Stimulated activated naive CD8-positive, alpha-beta T cell treated with anti-CD3 and anti-CD28 coated beads, Interleukin-15, Interleukin-2, amounts not matched to agents 100 ng/mL and 50 ng/mL, for 24 hours (primary cell): ENCODE measurements around the gene CFAP206.
A peak's percentile ranks its signal among the peaks of the same experiment; 100 is the strongest.

Experiments
- H3K27ac Mint-ChIP-seq: one replicate; pipeline ENCODE4 v1.8.0; 2021; ENCODE audit warnings: mild to moderate bottlenecking, mixed read lengths
- H3K27me3 Mint-ChIP-seq: one replicate; pipeline ENCODE4 v1.8.0; 2021; ENCODE audit warnings: mixed read lengths
- H3K36me3 Mint-ChIP-seq: one replicate; pipeline ENCODE4 v1.8.0; 2021; ENCODE audit warnings: low read depth, mixed read lengths
- H3K4me1 Mint-ChIP-seq: one replicate; pipeline ENCODE4 v1.8.0; 2021; ENCODE audit warnings: low read depth, mixed read lengths
- H3K4me3 Mint-ChIP-seq: one replicate; pipeline ENCODE4 v1.8.0; 2021; ENCODE audit warnings: mild to moderate bottlenecking, mixed read lengths
- H3K9me3 Mint-ChIP-seq: one replicate; pipeline ENCODE4 v1.8.0; 2021; ENCODE audit warnings: mixed read lengths

CFAP206 gene, protein sequence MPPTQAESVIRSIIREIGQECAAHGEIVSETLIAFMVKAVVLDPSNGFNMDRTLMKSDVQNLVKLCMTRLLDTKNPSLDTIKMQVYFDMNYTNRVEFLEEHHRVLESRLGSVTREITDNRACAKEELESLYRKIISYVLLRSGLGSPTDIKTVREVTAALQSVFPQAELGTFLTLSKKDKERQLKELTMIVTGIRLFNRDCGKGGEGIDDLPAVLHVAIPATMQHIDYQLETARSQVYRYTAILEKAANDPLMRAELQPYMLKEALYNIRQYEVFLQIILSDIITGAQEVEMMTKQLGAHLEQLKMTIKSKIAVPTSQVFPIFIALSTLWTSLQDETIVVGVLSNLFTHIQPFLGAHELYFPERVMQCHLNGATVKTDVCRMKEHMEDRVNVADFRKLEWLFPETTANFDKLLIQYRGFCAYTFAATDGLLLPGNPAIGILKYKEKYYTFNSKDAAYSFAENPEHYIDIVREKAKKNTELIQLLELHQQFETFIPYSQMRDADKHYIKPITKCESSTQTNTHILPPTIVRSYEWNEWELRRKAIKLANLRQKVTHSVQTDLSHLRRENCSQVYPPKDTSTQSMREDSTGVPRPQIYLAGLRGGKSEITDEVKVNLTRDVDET

DNA sequence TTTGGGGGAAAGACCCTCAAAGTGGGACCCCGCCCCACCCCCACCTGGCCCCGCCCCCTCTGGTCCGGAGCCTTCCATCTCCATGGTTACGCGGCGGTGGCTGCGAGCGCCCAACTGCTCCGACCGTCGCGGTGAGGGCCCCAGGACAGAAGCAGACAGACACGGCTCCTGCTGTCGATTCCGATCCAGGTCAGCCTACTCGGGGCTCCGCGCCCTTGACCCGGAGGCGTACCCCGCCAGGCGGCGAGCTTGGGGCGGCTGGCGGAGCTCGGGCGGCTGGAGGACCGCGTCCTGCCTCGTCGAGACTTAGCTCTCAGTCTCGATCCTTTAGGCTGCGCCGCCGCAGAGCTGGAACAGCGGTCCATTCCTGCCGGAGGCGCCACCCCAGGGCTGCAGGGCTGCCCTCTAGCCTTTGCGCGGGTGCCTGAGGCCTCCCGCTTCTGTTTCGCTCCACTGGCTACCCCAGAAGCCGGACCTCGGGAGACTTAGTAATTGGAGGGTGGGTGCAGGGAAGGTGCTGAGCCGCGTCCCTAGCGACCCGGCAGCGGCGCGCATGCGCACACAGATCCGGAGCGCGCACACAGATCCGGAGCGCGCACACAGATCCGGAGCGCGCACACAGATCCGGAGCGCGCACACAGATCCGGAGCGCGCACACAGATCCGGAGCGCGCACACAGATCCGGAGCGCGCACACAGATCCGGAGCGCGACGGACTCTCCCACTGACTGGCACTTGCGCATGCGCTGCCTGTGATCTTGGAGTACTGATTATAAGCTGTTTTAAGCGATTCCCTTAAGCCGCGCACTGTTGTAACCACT lies at the start of gene CFAP206:
Gene CFAP206, plus strand, starts transcription at position 72 of the 820 bp plus-strand sequence. CDS start 1,868 bp downstream, outside the sequence.
- peak within 1 kb of the TSS; percentile 79 for H3K4me3 Mint-ChIP-seq
- no peaks in the 10 kb centered on the region for H3K36me3 Mint-ChIP-seq
- H3K27me3 Mint-ChIP-seq: peaks cover 35% of the 10 kb centered on the region
- no peaks in the 10 kb centered on the region for H3K9me3 Mint-ChIP-seq
- H3K4me1 Mint-ChIP-seq: peaks cover 11% of the 10 kb centered on the region
- H3K27ac Mint-ChIP-seq: peak within 1 kb of the TSS; percentile 61

DNA sequence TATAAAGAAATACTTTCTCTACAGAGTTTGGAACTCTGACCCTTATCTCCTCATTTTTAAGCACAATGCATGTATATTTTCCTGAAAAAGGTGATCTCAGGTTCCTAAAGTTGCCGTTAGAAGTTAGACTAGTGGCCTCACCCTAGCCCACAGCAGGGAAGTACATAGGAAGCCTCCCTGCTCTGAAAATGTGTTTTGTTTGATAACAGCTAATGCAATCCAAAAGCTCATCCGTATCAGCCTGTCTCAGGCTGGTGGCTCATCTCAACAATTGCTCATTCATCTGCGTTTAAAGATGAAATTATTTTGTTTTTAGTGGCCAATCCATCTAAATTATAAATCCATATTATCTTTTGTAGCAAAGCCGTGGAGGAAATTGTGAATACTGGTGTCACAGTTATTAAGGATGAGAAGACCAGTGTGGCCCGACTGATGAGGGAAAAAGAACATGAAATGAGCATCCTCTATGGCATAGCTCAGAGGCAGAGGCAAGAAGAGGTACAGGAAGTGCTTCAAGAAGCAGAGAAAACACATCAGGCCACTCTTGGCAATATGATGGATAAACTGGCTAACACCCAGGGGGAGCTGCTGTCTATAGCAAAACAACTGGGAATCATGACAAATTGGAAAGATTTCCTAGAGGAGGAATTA lies 43.0 kb upstream of the CFAP206 start:
- Mint-ChIP-seq H3K36me3 (peaks cover 19% of the 10 kb centered on the region), H3K27me3 (no peaks in the 10 kb centered on the region), H3K4me3 (no peak overlapping the region), H3K4me1 (no peaks in the 10 kb centered on the region), H3K27ac (no peak overlapping the region), H3K9me3 (peaks cover 5% of the 10 kb centered on the region)

DNA sequence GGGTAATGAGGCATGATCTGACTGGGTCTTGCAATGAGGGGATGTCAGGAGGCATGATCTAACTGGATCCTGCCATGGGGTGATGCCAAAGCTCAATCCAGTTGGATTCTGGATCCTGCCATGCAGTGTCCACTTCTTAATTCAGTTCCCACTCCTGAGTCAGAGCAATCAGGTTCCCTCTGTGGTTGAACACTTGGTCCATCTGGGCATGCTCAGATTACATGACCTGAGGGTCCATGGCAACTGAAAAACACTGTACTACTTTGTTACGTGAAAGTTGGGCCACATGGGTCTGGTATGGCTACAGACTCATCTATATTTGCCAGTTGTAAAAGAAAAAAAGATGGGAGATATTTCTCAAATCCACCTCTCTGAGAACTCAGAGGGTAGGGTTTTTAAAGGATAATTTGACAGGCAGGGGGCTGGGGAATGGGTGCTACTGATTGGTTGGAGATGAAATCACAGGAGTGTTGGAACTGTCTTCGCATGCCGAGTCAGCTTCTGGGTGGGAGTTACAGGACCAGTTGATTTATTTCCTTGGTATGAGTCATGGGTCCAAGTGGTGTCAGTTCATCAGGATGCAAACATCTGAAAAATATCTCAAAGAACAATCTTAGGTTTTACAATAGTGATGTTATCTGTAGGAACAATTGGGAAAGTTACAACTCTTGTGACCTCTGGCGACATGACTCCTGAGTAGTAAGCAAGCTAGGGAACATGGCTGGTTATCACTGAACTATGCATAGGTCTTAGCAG lies 41.5 kb upstream of the CFAP206 start:
- peaks cover 9% of the 10 kb centered on the region for H3K9me3 Mint-ChIP-seq
- H3K4me1 Mint-ChIP-seq: no peaks in the 10 kb centered on the region
- no peak overlapping the region for H3K27ac Mint-ChIP-seq
- H3K36me3 Mint-ChIP-seq: peaks cover 13% of the 10 kb centered on the region
- no peaks in the 10 kb centered on the region for H3K27me3 Mint-ChIP-seq
- no peak overlapping the region for H3K4me3 Mint-ChIP-seq

DNA sequence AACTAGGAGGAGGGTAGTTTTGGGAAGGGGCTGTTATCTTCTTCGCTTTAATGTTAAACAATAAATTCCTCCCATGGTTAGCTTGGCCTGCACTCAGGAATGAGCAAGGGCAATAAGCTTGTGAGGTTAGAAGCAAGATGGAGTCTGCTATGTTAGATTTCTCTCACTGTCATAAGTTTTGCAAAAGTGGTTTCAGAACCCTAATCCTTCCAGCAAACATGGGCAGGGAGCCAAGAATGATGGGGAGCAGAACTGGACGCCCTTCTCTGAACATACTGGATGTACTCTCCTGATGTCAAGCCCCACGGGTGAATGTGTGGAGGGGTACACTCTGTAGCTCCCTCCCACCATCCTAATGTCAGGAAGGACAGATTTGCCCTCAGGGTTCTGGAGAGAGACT lies 40.9 kb upstream of the CFAP206 start:
- H3K27me3 Mint-ChIP-seq: no peaks in the 10 kb centered on the region
- peaks cover 9% of the 10 kb centered on the region for H3K9me3 Mint-ChIP-seq
- H3K27ac Mint-ChIP-seq: no peak overlapping the region
- peaks cover 13% of the 10 kb centered on the region for H3K36me3 Mint-ChIP-seq
- no peaks in the 10 kb centered on the region for H3K4me1 Mint-ChIP-seq
- no peak overlapping the region for H3K4me3 Mint-ChIP-seq

DNA sequence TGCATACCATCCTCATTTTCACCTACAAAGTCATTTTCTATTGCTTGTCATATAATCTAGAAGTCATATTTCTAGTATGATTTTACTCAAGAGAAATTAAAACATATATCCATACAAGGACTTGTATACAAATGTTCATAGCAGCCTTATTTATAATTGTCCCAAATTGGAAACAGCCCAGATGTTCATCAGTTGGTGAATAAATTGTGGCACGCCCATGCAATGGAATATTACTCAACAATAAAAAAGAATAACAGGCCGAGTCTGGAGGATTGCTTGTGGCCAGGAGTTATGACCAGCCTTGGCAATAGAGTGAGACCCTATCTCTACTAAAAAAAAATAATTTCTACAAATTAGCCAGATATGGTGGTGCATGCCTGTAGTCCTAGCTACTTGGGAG lies 34.4 kb upstream of the CFAP206 start:
- Mint-ChIP-seq H3K4me3 (no peak overlapping the region), H3K4me1 (no peaks in the 10 kb centered on the region), H3K27ac (no peak overlapping the region), H3K36me3 (peaks cover 4% of the 10 kb centered on the region), H3K9me3 (peaks cover 6% of the 10 kb centered on the region), H3K27me3 (no peaks in the 10 kb centered on the region)

DNA sequence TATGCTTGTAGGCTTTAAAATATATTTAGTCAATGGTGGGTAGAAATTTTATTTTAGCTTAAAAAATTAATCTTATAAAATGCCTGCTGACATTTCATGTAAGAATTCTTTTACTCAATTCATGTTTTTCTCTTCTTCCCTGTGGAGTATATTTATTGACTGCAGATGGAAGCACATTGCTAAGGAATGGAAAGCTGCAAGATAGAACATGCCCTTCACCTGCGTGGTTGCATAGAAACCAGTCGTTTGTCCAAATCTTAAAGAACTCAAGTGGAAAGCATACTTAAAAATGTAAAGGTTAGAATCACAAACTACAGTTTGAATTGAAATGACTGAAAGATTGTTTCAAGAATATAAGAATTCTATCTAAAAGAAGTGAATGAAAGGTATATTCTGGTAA lies 32.5 kb upstream of the CFAP206 start:
- Mint-ChIP-seq H3K27me3 (no peaks in the 10 kb centered on the region), H3K27ac (no peak overlapping the region), H3K4me3 (no peak overlapping the region), H3K4me1 (no peaks in the 10 kb centered on the region), H3K36me3 (no peaks in the 10 kb centered on the region), H3K9me3 (no peaks in the 10 kb centered on the region)

DNA sequence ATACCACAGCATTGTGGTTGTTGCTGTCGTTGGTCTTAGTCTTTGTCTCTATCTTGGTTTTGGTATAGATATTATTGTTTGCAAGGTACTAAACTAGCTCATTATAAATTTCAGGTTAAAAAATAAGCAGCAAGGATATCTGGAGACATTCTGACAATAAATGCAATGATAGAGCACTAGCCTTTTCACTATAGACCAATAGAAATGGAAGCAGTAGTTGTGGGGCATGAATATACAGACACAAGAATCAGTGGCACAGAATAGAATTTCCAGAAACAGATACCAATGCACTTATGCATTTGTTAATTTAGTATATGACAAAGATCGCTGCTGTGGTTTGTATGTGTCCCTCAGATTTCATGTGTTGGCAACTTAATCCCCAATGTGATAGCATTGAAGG lies 31.1 kb upstream of the CFAP206 start:
- H3K27me3 Mint-ChIP-seq: no peaks in the 10 kb centered on the region
- H3K36me3 Mint-ChIP-seq: no peaks in the 10 kb centered on the region
- H3K4me3 Mint-ChIP-seq: no peak overlapping the region
- no peaks in the 10 kb centered on the region for H3K9me3 Mint-ChIP-seq
- no peak overlapping the region for H3K27ac Mint-ChIP-seq
- no peaks in the 10 kb centered on the region for H3K4me1 Mint-ChIP-seq

DNA sequence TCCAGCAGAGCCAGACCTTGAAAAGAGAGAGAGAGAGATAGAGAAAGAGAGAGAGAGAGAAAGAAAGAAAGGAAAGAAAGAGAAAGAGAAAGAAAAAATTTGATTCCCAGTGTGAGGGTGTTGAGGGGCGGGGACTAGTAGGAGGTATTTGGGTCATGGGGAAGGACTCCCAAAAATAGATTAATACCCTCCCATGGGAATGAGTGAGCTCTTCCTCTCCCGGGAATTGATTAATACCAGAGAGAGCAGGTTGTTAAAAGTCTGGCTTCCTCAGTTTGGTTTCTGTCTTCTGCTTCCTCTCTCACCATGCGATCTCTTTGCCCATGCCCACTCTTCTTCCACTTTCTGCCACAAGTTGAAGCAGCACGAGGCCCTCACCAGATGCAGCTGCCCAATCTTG lies 28.8 kb upstream of the CFAP206 start:
- H3K4me3 Mint-ChIP-seq: no peak overlapping the region
- H3K4me1 Mint-ChIP-seq: no peaks in the 10 kb centered on the region
- H3K9me3 Mint-ChIP-seq: no peaks in the 10 kb centered on the region
- no peaks in the 10 kb centered on the region for H3K27me3 Mint-ChIP-seq
- H3K27ac Mint-ChIP-seq: peak overlapping the region; percentile 32
- H3K36me3 Mint-ChIP-seq: no peaks in the 10 kb centered on the region

DNA sequence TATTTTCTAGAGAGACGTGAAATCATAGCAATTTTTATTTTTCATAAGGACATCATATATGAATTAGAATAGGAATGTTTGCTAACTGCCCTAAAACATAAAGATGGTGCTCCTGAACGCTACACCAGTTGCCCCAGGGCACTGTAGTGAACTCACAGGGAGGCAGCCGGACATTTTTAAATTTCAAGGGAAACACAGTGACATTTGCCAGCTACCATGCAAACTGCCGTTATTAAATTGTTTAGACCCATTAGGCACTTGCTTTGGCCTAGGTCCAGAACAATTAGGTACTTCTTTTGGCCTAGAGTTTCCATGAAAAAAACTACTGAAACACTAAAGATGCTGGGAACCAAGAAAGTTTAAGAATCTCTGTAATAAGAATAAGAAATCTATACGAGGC lies 24.9 kb upstream of the CFAP206 start:
- H3K4me1 Mint-ChIP-seq: no peaks in the 10 kb centered on the region
- H3K27me3 Mint-ChIP-seq: no peaks in the 10 kb centered on the region
- no peak overlapping the region for H3K4me3 Mint-ChIP-seq
- no peak overlapping the region for H3K27ac Mint-ChIP-seq
- H3K36me3 Mint-ChIP-seq: no peaks in the 10 kb centered on the region
- H3K9me3 Mint-ChIP-seq: no peaks in the 10 kb centered on the region

DNA sequence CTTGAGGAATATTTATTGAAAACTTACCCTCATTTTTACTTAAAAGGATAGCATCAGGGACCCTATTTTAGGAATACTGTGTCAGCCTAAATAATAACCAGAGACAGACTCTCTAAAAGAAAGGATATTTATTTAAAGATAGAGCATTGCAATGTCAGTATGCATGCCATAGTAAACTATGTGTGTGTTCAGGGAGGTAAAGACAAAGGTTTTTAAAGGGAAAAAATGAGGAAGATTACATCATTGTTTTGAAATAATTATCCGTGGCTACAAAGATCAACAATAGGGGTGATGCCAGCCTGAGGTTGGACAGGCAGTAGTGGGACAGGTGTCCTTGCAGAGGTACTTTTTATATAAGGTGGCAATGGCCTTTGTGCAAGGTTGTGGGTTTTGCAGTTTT lies 23.7 kb upstream of the CFAP206 start:
- no peaks in the 10 kb centered on the region for H3K9me3 Mint-ChIP-seq
- H3K27me3 Mint-ChIP-seq: no peaks in the 10 kb centered on the region
- no peak overlapping the region for H3K27ac Mint-ChIP-seq
- no peak overlapping the region for H3K4me3 Mint-ChIP-seq
- no peaks in the 10 kb centered on the region for H3K4me1 Mint-ChIP-seq
- no peaks in the 10 kb centered on the region for H3K36me3 Mint-ChIP-seq

DNA sequence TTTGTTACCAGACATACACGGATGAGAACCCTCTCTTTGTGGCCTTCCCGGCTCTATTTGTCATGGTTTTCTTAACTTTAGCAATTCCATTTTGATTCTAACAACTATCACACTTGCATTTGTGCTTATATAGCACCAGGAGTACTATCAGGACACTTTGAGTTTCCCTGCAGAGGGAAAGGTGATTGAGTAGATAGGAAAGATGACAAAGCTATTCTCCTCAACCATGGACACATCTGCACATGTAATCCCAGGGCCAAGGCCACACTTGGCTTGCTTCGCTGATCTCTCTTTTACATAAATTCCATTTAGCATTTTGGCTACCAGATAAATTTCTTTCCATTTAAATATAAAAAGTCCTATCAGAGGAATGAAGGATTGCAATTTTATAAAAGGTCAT lies 23.3 kb upstream of the CFAP206 start:
- H3K4me1 Mint-ChIP-seq: no peaks in the 10 kb centered on the region
- H3K4me3 Mint-ChIP-seq: no peak overlapping the region
- H3K9me3 Mint-ChIP-seq: no peaks in the 10 kb centered on the region
- no peak overlapping the region for H3K27ac Mint-ChIP-seq
- no peaks in the 10 kb centered on the region for H3K27me3 Mint-ChIP-seq
- no peaks in the 10 kb centered on the region for H3K36me3 Mint-ChIP-seq

DNA sequence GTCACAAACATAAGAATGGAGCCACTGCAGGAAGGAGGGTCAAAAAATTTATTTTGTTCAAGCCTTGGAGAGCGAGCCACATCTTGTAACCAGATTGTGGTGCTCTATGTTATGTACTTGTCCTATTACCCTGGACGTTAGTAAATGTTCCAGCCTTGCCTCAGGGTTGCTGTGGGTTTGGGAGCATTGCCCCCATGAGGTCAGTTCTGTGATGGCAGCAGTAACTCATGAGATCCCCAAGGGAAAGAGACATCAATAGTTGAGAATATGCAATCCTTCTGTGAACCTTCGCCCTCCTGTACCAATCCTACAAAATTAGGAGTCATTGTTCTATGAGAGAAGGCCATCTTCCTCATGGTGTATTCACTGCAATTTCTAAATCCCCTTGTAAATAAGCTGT lies 16.4 kb upstream of the CFAP206 start:
- no peak overlapping the region for H3K27ac Mint-ChIP-seq
- H3K9me3 Mint-ChIP-seq: no peaks in the 10 kb centered on the region
- H3K4me3 Mint-ChIP-seq: no peak overlapping the region
- no peaks in the 10 kb centered on the region for H3K36me3 Mint-ChIP-seq
- H3K27me3 Mint-ChIP-seq: no peaks in the 10 kb centered on the region
- H3K4me1 Mint-ChIP-seq: no peaks in the 10 kb centered on the region

DNA sequence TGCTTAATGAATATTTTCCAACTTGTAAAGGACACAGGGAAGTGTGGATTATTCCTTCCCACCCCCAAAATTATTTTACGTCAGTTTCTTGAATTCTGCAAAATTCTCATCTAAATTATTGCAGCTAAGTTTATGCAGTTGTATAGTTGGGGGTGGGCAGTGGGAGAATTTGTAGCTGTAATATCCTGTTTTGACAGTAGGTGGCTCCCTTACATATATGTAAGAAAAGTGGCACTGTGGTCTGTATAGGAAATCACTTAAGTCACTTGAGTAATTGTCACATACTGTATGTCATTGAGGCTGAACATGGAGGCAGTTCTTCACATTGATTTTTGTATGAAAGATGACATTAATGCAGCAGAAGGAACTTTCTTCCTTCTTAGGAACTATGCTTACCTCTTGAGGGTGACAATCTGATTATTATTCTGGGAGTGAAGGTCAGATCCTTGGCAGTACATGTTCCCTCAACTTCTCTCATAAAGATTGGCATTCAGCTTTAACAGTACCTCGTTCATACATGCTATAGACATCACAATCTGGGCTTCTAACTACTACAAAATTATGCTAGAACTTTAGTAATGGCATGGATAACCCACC lies 14.6 kb upstream of the CFAP206 start:
- H3K4me1 Mint-ChIP-seq: no peaks in the 10 kb centered on the region
- H3K27ac Mint-ChIP-seq: no peak overlapping the region
- no peaks in the 10 kb centered on the region for H3K27me3 Mint-ChIP-seq
- no peak overlapping the region for H3K4me3 Mint-ChIP-seq
- H3K36me3 Mint-ChIP-seq: no peaks in the 10 kb centered on the region
- H3K9me3 Mint-ChIP-seq: no peaks in the 10 kb centered on the region

DNA sequence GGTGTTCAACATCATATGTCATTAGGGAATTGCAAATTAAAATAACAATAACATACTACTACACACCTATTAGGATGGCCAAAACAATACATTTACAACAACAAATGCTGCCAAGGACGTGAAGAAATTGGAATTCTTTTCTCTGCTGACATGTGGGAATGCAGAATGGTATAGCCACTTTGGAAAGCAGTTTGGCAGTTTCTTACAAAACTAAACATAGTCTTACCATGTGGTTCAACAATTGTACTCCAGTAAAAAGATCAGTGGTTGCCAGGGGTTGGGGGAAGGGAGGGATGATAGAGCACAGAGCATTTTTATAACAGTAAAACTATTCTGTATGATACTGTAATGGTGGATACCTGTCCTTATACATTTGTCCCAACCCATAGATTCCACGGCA lies 12.3 kb upstream of the CFAP206 start:
- no peak overlapping the region for H3K4me3 Mint-ChIP-seq
- H3K4me1 Mint-ChIP-seq: no peaks in the 10 kb centered on the region
- H3K9me3 Mint-ChIP-seq: no peaks in the 10 kb centered on the region
- no peak overlapping the region for H3K27ac Mint-ChIP-seq
- H3K27me3 Mint-ChIP-seq: no peaks in the 10 kb centered on the region
- no peaks in the 10 kb centered on the region for H3K36me3 Mint-ChIP-seq
